Nephron progenitor cell (in vitro differentiated cells): ENCODE data around the gene GRIK5.

Experiments used
- DNase-seq: peaks from one replicate; pipeline ENCODE4 v3.0.0; 2021
- H3K27ac Mint-ChIP-seq: 2 replicates; pipeline ENCODE4 v1.8.0; 2021; ENCODE audit warnings: mild to moderate bottlenecking, moderate library complexity, mixed read lengths
- H3K27me3 Mint-ChIP-seq: 2 replicates; pipeline ENCODE4 v1.8.0; 2021; ENCODE audit warnings: mild to moderate bottlenecking, low read depth, mixed read lengths; ENCODE audit not compliant: poor library complexity
- H3K36me3 Mint-ChIP-seq: 2 replicates; pipeline ENCODE4 v1.8.0; 2021; ENCODE audit warnings: low read depth, mixed read lengths
- H3K4me1 Mint-ChIP-seq: 2 replicates; pipeline ENCODE4 v1.8.0; 2021; ENCODE audit warnings: mixed read lengths
- H3K4me3 Mint-ChIP-seq: 2 replicates; pipeline ENCODE4 v1.8.0; 2021; ENCODE audit warnings: mild to moderate bottlenecking, moderate library complexity, mixed read lengths
- H3K9me3 Mint-ChIP-seq: 2 replicates; pipeline ENCODE4 v1.8.0; 2021; ENCODE audit warnings: mild to moderate bottlenecking, moderate library complexity, mixed read lengths
- TF ChIP-seq, protein P1 (sequence below): fragments of 200-600 bp; sonication (generic); IDR thresholded peaks from 2 replicates; pipeline ENCODE4 v1.5.0; 2021; ENCODE audit warnings: antibody characterized with exemption

The GRIK5 gene

DNA sequence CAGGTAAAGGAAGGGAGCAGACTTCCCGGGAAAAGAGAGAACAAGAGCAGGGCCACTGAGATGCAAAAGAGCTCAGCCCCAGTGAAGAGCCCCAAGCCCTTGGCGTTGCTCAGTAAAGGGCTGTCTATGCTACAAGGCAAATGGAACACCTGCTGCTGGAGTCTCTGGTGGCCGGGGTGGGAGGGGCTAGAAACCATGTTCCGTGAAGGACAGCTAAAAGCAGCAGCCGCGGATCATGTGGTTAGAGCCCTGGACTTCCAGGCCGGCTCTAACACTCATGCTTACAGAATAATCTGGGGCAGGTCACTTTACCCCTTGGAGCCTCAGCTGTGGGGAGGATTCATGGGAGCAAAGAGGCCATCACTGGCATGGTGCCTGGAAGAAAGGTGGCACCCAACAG, 44.4 kb upstream of the GRIK5 start:
- H3K27me3 Mint-ChIP-seq = peaks cover 28% of the 10 kb centered on the region
- no peak overlapping the region for H3K4me3 Mint-ChIP-seq
- no peaks in the 10 kb centered on the region for H3K36me3 Mint-ChIP-seq
- no peaks in the 10 kb centered on the region for H3K9me3 Mint-ChIP-seq
- peak overlapping the region; percentile 49 for H3K27ac Mint-ChIP-seq
- H3K4me1 Mint-ChIP-seq = peaks cover 20% of the 10 kb centered on the region
- TF ChIP-seq, protein P1, sequence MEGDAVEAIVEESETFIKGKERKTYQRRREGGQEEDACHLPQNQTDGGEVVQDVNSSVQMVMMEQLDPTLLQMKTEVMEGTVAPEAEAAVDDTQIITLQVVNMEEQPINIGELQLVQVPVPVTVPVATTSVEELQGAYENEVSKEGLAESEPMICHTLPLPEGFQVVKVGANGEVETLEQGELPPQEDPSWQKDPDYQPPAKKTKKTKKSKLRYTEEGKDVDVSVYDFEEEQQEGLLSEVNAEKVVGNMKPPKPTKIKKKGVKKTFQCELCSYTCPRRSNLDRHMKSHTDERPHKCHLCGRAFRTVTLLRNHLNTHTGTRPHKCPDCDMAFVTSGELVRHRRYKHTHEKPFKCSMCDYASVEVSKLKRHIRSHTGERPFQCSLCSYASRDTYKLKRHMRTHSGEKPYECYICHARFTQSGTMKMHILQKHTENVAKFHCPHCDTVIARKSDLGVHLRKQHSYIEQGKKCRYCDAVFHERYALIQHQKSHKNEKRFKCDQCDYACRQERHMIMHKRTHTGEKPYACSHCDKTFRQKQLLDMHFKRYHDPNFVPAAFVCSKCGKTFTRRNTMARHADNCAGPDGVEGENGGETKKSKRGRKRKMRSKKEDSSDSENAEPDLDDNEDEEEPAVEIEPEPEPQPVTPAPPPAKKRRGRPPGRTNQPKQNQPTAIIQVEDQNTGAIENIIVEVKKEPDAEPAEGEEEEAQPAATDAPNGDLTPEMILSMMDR = no peak
- no peak for DNase-seq

DNA sequence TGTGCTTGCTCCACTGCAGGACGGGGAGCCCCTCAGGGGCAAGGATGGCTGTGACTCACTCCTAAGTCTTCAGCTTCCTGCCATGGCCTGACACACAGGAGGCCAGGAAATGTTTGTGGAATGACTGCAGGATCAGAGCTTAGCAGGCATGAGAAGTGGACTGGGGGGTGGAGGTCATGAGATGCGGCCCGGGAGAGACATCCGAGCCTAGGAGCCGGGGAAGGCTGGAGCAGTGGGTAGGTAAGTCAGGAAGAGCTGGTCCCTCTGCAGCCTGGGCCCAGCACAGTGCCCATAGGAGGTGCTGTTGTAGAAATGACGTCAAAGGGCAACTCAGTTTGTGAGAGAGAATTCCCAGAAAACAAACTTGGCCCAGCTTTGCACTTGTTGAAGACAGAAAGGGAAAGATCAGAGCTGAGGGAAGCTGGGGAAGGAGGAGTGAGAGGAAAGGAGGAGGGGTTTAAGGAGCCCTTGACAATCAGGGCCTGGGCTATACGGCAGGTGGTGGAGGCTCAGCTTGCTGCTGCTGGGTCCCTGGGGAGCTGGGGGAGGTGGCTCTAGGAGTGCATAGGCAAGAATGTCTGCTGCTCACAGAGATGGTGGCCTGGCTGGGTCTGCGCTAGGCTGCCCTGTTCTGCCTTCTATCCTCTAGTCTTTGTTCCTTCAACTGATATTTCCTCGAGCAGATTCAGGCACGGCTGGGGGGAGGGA, 43.8 kb upstream of the GRIK5 start:
- Mint-ChIP-seq H3K27me3 (peaks cover 31% of the 10 kb centered on the region), H3K4me1 (peaks cover 26% of the 10 kb centered on the region), H3K9me3 (no peaks in the 10 kb centered on the region), H3K27ac (peak overlapping the region; percentile 49), H3K4me3 (peak overlapping the region; percentile 18), H3K36me3 (no peaks in the 10 kb centered on the region)
- peak; percentile 60 for DNase-seq
- TF ChIP-seq, protein P1 = no peak

DNA sequence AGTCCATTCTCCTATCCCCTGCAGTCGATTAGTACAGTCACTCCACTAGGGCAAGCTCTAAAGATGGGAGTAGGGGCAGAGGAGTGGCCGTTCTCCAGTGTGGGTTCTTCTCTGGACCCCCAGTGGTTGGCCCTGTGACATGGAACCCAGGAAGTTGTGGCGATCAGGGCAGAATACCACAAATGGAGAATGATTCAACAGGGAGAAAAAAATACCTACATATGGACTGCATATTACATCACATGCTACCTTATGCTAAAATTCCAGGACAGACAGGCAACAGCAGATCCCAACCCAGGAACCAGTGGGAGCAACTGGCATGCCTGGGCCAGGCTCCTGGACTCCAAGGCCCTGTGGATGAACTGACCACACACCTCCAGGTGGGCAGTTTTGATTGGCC, 41.8 kb upstream of the GRIK5 start:
- Mint-ChIP-seq H3K9me3 (no peaks in the 10 kb centered on the region), H3K4me1 (peaks cover 31% of the 10 kb centered on the region), H3K27ac (no peak overlapping the region), H3K36me3 (no peaks in the 10 kb centered on the region), H3K27me3 (peaks cover 37% of the 10 kb centered on the region), H3K4me3 (no peak overlapping the region)
- TF ChIP-seq, protein P1 = no peak
- DNase-seq = no peak

DNA sequence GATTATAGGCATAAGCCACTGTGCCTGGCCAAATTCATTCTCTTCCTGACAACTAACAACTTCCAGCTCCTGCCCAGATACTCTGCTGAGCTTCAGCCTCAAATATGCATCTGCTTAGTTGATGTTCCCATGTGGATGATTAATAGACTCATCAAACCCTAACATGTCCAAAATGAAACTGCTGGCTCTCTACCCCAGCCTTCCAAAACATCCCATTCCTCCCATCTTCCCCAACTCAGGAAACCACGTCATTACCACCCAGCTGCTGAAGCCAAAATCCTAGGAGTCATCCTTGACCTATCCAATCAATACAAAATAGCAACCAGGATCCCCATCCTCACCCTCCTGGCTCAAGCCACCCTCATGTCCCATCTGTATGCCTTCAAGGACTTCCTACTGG, 41.4 kb upstream of the GRIK5 start:
- Mint-ChIP-seq H3K36me3 (no peaks in the 10 kb centered on the region), H3K4me3 (no peak overlapping the region), H3K4me1 (peaks cover 31% of the 10 kb centered on the region), H3K9me3 (no peaks in the 10 kb centered on the region), H3K27ac (peak overlapping the region; percentile 44), H3K27me3 (peaks cover 41% of the 10 kb centered on the region)
- TF ChIP-seq, protein P1 = no peak
- no peak for DNase-seq

DNA sequence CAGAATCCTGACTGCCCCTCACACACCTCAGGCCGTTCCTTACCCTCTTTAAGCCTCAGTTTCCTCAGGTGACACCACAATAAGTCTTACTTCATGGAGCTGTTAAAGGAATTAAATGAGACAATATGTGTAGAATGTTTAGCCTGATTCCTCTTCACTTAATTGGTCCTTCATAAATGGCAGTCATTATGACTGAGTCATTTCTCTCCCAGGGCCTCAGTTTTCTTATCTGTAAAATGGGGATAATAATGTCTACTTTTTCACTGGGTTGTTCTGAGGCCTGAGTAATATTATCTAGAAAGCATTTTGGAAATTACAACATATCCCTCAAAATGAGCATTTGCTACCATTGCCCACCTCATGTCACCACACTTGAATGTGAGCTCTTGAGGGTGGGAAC, 40.7 kb upstream of the GRIK5 start:
- Mint-ChIP-seq H3K4me3 (no peak overlapping the region), H3K27ac (no peak overlapping the region), H3K4me1 (peaks cover 31% of the 10 kb centered on the region), H3K36me3 (no peaks in the 10 kb centered on the region), H3K9me3 (no peaks in the 10 kb centered on the region), H3K27me3 (peaks cover 46% of the 10 kb centered on the region)
- TF ChIP-seq, protein P1 = no peak
- no peak for DNase-seq

DNA sequence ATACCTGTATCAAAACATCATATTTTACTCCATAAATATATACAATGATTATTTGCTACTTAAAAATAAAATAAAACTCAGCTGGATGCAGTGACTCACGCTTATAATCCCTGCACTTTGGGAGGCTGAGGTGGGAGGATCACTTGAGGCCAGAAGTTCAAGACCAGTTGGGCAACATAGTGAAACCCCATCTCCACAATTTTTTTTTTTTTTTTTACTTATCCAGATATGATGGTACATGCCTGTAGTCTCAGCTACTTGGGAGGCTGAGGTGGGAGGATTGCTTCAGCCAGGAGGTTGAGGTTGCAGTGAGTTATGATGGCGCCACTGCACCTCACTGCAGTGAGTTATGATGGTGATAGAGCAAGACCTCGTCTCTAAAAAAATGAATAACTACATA, 39.9 kb upstream of the GRIK5 start:
- peaks cover 47% of the 10 kb centered on the region for H3K27me3 Mint-ChIP-seq
- H3K4me3 Mint-ChIP-seq = no peak overlapping the region
- no peaks in the 10 kb centered on the region for H3K36me3 Mint-ChIP-seq
- no peak for DNase-seq
- no peaks in the 10 kb centered on the region for H3K9me3 Mint-ChIP-seq
- H3K27ac Mint-ChIP-seq = no peak overlapping the region
- TF ChIP-seq, protein P1 = no peak
- peaks cover 31% of the 10 kb centered on the region for H3K4me1 Mint-ChIP-seq
